ENCODE results near the gene TBCD.

The TBCD gene

DNA sequence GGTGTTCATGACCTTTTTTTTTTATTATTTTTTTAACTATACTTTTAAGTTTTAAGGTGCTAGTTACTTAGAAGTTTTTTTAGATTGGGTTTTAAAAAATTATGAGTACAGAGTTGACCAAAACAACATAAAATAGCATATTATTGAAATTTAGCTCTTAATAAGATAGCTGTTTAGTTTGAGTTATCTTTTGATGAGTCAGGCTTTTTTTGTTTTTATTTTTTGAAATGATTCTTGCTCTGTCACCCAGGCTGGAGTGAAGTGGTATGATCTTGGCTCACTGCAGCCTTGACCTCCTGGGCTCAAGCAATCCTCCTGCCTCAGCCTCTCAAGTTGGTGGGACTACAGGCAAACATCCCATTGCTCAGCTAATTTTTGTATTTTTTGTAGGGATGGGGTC lies 74.3 kb downstream of the TBCD start:
- POLR2A ChIA-PET = no interaction called here
- Histone ChIP-seq H3K9me3 (ENCODE audit: control insufficient read depth, insufficient read depth, low read depth, low read length) (no peaks in the 10 kb centered on the region), H3K4me1 (ENCODE audit: control insufficient read depth, insufficient read depth, low read length) (no peaks in the 10 kb centered on the region), H3K27ac (ENCODE audit: extremely low read depth, low read depth, low read length) (no peak overlapping the region), H3K36me3 (ENCODE audit: control insufficient read depth in 2 of 2, insufficient read depth in 1 of 2, low read length in 2 of 2) (peaks cover 6 to 29% of the 10 kb centered on the region in 2 experiments; a peak in 2 of 3 replicates), H3K4me3 (ENCODE audit: low read depth, low read length) (no peak overlapping the region)
- CTCF ChIA-PET = interaction anchor here (1.3 kb wide), 1 partner anchor 381 kb away, joined by 4 read pairs; no protein-coding TSS in a partner anchor
- TF ChIP-seq ZNF501 (tag by site-specific recombination; IDR thresholded peaks at IDR 0.05) (no peak), SP3 (tag by site-specific recombination; IDR thresholded peaks at IDR 0.05) (no peak), ZNF558 (tag by site-specific recombination; IDR thresholded peaks at IDR 0.05) (no peak), ZNF423 (tag by site-specific recombination; IDR thresholded peaks at IDR 0.05) (no peak), ZNF16 (tag by site-specific recombination; IDR thresholded peaks at IDR 0.05; ENCODE audit: low read depth) (no peak), ZSCAN16 (tag by site-specific recombination; IDR thresholded peaks at IDR 0.05) (no peak), GLI4 (tag by site-specific recombination; IDR thresholded peaks at IDR 0.05) (no peak), ZNF140 (tag by site-specific recombination; IDR thresholded peaks at IDR 0.05) (no peak), ZNF274 (IDR thresholded peaks at IDR 0.05; ENCODE audit: low read length) (no peak), ZNF274 (tag by site-specific recombination; IDR thresholded peaks at IDR 0.05; ENCODE audit: borderline replicate concordance) (no peak), ZNF544 (tag by site-specific recombination; IDR thresholded peaks at IDR 0.05) (no peak), ZNF843 (tag by site-specific recombination; IDR thresholded peaks at IDR 0.05) (no peak), GLIS1 (tag by site-specific recombination; IDR thresholded peaks at IDR 0.05) (no peak)
- TF ChIP-seq, protein P1, sequence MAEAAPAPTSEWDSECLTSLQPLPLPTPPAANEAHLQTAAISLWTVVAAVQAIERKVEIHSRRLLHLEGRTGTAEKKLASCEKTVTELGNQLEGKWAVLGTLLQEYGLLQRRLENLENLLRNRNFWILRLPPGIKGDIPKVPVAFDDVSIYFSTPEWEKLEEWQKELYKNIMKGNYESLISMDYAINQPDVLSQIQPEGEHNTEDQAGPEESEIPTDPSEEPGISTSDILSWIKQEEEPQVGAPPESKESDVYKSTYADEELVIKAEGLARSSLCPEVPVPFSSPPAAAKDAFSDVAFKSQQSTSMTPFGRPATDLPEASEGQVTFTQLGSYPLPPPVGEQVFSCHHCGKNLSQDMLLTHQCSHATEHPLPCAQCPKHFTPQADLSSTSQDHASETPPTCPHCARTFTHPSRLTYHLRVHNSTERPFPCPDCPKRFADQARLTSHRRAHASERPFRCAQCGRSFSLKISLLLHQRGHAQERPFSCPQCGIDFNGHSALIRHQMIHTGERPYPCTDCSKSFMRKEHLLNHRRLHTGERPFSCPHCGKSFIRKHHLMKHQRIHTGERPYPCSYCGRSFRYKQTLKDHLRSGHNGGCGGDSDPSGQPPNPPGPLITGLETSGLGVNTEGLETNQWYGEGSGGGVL (tag by site-specific recombination; IDR thresholded peaks at IDR 0.05) = no peak
- TF ChIP-seq, protein P2, sequence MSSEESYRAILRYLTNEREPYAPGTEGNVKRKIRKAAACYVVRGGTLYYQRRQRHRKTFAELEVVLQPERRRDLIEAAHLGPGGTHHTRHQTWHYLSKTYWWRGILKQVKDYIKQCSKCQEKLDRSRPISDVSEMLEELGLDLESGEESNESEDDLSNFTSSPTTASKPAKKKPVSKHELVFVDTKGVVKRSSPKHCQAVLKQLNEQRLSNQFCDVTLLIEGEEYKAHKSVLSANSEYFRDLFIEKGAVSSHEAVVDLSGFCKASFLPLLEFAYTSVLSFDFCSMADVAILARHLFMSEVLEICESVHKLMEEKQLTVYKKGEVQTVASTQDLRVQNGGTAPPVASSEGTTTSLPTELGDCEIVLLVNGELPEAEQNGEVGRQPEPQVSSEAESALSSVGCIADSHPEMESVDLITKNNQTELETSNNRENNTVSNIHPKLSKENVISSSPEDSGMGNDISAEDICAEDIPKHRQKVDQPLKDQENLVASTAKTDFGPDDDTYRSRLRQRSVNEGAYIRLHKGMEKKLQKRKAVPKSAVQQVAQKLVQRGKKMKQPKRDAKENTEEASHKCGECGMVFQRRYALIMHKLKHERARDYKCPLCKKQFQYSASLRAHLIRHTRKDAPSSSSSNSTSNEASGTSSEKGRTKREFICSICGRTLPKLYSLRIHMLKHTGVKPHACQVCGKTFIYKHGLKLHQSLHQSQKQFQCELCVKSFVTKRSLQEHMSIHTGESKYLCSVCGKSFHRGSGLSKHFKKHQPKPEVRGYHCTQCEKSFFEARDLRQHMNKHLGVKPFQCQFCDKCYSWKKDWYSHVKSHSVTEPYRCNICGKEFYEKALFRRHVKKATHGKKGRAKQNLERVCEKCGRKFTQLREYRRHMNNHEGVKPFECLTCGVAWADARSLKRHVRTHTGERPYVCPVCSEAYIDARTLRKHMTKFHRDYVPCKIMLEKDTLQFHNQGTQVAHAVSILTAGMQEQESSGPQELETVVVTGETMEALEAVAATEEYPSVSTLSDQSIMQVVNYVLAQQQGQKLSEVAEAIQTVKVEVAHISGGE (tag by site-specific recombination; conservative IDR thresholded peaks at IDR 0.05; ENCODE audit: low read depth) = no peak

DNA sequence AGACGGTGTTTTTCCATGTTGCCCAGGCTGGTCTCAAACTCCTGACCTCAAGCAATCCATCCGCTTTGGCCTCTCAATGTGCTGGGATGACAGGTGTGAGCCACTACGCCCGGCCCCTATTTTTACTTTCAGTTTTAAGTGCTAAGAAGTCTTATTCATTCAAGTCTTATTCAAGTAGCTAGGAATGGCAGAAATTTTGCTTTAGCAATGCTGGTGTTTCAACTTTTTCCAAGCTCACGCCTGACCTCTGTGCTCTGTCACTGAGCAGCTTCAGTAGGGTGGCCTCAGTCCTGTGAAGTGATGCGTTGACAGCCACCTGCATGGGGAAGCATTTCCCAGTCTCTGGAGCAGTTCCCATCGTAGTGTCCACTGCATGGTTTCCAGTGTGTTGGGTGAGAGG lies 75.1 kb downstream of the TBCD start:
- peaks cover 6 to 28% of the 10 kb centered on the region in 2 experiments; a peak in 2 of 3 replicates for H3K36me3 ChIP-seq (ENCODE audit: control insufficient read depth in 2 of 2, insufficient read depth in 1 of 2, low read length in 2 of 2)
- H3K27ac ChIP-seq (ENCODE audit: extremely low read depth, low read depth, low read length) = no peak overlapping the region
- no peaks in the 10 kb centered on the region for H3K9me3 ChIP-seq (ENCODE audit: control insufficient read depth, insufficient read depth, low read depth, low read length)
- CTCF ChIA-PET = no interaction called here
- no peaks in the 10 kb centered on the region for H3K4me1 ChIP-seq (ENCODE audit: control insufficient read depth, insufficient read depth, low read length)
- POLR2A ChIA-PET = no interaction called here
- H3K4me3 ChIP-seq (ENCODE audit: low read depth, low read length) = no peak overlapping the region
- TF ChIP-seq, protein P2 (tag by site-specific recombination; conservative IDR thresholded peaks at IDR 0.05; ENCODE audit: low read depth) = no peak
- TF ChIP-seq TCF7L2 (IDR thresholded peaks at IDR 0.05; ENCODE audit: borderline replicate concordance, low read depth, low read length) (no peak), ZNF16 (tag by site-specific recombination; IDR thresholded peaks at IDR 0.05; ENCODE audit: low read depth) (no peak), ZNF133 (tag by site-specific recombination; IDR thresholded peaks at IDR 0.05) (no peak), ZNF664 (tag by site-specific recombination; IDR thresholded peaks at IDR 0.05) (no peak), ZSCAN23 (tag by site-specific recombination; IDR thresholded peaks at IDR 0.05) (no peak), KLF10 (tag by site-specific recombination; IDR thresholded peaks at IDR 0.05) (no peak), ZNF239 (tag by site-specific recombination; IDR thresholded peaks at IDR 0.05) (no peak)
- TF ChIP-seq, protein P3, sequence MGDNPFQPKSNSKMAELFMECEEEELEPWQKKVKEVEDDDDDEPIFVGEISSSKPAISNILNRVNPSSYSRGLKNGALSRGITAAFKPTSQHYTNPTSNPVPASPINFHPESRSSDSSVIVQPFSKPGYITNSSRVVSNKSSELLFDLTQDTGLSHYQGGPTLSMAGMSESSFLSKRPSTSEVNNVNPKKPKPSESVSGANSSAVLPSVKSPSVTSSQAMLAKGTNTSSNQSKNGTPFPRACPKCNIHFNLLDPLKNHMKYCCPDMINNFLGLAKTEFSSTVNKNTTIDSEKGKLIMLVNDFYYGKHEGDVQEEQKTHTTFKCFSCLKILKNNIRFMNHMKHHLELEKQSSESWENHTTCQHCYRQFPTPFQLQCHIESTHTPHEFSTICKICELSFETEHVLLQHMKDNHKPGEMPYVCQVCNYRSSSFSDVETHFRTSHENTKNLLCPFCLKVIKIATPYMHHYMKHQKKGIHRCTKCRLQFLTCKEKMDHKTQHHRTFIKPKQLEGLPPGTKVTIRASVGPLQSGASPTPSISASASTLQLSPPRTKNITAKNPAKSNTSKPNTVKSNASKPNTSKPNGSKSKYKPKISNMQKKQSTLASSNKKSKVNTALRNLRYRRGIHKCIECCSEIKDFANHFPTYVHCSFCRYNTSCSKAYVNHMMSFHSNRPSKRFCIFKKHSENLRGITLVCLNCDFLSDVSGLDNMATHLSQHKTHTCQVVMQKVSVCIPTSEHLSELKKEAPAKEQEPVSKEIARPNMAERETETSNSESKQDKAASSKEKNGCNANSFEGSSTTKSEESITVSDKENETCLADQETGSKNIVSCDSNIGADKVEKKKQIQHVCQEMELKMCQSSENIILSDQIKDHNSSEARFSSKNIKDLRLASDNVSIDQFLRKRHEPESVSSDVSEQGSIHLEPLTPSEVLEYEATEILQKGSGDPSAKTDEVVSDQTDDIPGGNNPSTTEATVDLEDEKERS (tag by site-specific recombination; IDR thresholded peaks at IDR 0.05) = no peak
- TF ChIP-seq, protein P1 (tag by site-specific recombination; IDR thresholded peaks at IDR 0.05) = no peak

Measured in HEK293 (cell line).